GM19328 (cell line): ENCODE data around the gene UNC50.
"Not testable (repeated sequence)": the region's sequence is repeated elsewhere in the genome, so short reads cannot be mapped to it uniquely, and the experiment has no call there.

ENCODE experiments used
- ATAC-seq: cut with Tn5 transposase; IDR thresholded peaks from one replicate; pipeline ENCODE4 v1.9.1; 2021; ENCODE audit warnings: mild to moderate bottlenecking, moderate library complexity; ENCODE audit not compliant: unreplicated experiment

UNC50 gene

DNA sequence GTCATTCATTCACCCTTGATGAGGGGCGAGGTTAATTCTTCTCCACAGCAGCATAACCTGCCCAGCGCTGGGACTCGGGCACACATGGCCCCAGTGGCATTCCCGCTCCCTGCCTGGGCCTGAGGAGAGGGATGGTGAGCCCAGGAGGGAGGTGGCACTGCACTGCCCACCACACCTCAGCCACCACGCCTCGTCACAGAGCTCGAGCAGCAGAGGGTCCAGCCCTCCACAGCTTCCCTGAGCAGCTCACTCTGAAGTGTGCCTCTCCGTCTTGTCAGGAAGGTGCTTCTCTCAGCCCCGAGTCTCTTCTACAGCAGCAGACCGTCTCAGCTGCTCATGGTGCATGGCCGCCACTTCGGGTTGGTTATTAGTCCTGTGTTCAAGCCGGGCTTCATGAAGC lies 35.0 kb upstream of the UNC50 start:
- no peak for ATAC-seq

DNA sequence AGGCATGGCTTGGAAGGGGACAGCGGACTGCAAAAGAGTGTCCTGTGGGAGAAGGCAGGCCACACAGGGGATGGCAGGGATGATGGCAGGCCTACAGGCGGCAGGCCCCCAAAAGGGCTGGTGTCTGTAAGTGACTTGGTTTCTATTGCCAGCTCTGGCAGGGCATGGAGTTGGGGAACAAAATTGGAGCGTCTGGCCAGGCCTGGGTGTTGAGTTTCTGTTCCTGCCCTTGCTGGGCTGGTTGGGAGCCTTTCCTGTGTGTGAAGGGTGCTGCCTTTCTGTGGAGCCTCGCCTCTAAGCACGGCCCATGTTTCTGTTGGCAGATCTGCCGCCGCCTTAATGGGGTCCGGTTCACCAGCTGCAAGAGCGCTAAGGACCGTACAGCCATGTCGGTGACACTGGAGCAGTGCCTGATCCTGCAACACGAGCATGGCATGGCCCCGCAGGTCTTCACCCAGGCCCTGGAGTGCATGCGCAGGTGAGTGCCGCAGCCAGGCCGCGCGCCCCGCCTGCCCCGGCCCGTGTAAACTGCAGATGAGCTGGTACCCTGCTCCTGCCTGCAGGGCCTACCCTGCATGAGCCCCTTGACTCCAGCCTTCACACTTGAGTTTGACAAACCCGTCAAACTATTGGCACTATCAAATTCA lies 31.6 kb upstream of the UNC50 start:
- no peak for ATAC-seq

DNA sequence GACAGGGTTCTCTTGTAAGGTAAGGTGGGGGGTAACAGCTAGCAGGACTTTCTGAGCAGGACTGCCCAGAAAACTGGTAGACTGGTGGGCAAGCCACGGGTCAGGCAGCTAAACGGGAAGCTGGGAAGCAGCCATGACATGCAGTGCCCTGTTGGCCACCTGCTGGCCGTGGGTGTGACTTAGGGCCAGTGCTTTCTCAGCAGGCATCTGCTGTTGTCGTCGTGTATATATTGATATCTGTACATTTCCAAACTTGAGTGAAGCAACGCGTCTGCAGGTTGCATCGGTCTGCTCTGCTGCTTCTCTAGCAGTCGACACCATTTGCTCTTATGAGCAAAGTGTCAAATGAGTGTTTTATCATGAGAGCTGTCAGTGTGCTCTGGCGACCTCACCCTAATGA lies 31.1 kb upstream of the UNC50 start:
- ATAC-seq: no peak

DNA sequence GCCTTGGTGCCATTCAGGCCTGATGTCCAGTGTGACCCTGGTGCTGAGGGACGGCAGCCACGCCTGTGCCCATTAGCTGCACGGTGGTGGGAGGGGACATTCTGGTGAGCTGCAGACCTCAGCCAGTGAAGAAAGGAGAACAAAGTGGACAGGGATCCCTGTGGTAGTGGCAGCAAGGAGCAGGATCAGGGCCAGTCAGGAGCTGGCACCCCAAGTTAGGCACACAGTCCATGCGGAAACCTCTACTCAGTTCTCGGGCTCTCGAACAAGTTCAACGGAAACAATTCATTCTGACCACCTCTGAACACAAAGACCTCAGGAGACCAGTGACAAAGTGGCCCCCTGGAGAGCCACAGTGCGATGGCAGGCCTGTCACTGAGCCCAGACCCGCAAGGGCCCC lies 30.2 kb upstream of the UNC50 start:
- ATAC-seq: no peak

DNA sequence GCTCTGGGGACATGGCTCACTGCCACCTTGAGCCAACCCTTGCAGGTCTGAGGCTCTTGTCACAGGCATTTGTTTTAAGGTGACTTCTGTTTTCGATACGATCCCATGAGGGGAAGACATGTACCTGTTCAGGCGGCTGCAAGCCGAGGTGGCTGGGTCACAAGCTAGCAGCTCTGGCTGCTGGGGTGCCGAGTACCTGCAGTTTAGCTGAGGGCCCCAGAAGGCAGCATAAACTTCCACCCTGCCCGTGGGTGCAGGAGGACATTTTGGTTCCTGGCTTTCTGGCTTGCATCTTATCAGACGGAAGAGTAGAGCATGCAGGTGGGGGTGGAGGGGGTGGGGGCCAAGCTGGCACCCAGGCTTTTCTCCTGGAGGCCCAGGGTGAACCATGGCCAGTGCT lies 28.5 kb upstream of the UNC50 start:
- no peak for ATAC-seq

DNA sequence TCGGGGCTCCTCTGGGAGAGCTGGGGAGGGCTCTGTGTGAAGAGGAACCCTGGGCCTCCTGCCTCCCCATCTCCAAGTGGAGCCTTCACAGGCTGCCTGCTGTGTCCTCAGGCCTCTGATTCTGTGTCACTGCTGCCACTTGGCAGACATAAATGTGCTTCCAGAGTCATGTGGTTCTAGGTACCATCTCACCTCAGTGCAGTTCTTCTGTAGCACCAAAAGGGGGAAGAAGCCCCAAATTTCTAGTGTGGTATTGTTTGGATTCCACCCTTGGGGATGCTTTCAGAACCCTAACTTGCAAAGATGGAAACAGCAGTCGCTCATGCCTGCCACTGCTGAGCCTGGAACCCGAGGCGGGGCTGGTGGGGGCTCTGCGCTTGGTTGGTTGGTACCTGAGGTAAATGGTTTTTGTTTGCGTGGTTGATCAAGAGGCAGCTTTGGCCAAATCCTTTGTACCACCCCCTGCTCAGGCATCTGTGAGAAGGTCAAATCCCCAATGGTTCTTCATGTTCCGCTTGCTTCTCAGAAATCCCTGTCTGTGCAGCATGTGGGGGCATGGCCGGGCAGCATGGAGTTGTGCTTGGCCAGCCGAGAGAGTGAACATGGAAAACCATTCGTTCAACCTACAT lies 27.6 kb upstream of the UNC50 start:
- ATAC-seq: no peak

DNA sequence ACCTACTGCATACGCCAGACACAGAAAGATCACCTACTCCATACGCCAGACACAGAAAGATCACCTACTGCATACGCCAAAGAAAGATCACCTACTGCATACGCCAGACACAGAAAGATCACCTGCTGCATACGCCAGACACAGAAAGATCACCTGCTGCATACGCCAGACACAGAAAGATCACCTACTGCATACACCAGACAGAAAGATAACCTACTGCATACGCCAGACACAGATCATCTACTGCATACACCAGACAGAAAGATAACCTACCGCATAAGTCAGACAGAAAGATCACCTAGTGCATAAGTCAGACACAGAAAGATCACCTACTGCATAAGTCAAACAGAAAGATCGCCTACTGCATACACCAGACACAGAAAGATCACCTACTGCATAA lies 25.9 kb upstream of the UNC50 start:
- no peak for ATAC-seq

DNA sequence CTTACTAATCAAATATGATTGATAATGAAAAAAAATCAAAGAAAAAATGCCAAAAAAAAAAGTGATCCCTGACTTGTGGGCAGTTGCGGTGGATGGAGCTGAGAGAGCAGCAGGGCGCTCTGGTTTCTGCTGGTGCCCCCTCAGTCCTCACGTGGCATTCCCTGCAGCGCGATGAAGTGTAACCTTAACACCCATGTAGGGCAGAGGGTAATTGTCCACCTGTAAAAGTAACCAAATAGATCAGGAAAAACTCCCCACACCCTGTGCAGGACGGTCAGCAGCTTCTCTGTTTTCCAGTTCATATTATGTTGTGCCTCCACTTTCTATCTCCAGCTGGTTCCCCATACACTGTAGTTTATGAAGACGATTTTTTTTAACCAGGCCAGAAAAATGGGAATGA lies 25.1 kb upstream of the UNC50 start:
- ATAC-seq: no peak

DNA sequence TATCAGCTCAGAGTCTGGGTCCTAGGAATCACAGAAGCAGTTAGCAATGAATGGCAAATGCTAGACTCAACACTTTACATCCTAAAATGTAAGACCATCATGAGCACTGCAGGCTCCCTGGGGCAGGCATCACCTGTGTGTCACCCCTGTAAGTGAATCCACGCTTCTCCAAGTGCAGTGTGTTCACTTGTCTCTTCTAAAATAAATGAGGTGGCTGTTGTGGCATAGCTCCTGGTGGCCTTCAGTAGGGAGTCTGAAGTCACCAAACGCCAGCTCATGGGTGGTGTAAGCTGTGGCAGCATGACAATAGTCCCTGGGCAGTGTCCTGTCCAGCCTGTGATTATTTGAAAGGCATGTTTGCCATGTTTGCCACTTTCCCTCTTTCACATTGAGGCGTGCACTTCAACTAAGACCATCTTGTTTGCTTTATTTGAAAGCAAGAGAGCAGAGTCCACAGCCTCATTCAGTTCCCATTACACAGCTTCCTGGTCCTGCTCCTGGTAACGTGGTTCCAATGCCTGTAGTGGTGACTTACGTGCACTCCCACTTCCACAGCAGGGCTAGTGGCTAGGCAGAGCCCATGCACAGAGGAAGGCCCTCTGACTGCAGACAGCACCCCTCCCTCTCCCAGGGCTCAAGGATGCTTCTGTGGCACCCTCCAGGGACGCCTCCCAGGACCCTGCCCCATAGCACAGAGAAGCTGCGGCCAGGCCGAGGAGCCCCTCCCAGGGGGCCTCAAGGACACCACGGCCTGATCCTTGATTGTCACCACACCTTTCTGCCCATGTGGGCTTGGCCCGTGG lies 24.4 kb upstream of the UNC50 start:
- ATAC-seq: no peak

DNA sequence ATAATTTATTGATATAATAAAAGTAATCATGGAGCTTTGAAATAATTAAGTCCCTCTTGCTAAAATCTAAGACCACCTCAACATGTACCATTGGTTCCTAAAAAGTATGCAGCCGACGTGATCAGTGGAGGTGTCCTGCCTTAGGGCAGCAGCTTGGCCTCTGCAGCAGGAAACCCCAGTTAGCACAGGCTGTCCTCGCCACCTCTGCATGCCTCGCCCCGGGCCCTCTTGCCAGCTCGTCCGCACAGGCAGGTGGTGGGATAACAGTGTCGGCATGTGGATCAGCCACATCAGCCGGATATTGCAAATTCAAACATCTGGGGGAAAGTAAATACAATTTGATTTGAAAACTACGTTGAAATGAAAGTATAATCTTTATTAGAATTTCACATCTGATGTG lies 23.0 kb upstream of the UNC50 start:
- ATAC-seq: no peak

DNA sequence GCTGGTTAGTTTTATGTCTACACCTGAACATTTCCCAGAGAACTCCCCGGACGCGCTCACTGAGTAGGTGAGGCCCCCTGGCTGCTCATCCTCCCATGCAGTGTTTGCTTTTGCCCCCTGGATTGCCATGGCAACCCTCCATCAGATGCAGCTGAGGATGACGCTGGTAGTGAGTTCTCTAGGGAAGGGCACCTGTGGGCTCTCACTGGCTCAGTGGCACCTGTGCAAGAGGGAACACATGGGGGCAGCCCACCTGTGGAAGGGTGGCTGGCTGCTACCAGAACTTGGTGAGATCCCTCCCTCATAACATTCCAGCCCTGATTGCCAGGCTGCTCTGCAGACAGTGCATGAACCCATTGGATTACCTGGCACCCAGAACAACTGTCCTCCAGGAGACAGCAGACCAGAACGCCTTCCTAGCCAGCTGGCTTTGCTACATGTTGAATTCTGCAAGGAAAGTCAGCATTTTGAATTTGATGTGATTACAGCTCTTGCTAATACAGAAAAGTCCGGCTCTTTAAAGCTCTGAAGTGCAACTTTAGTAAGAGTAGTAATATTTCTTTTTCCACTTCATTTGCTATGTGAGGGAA lies 21.7 kb upstream of the UNC50 start:
- ATAC-seq: no peak

DNA sequence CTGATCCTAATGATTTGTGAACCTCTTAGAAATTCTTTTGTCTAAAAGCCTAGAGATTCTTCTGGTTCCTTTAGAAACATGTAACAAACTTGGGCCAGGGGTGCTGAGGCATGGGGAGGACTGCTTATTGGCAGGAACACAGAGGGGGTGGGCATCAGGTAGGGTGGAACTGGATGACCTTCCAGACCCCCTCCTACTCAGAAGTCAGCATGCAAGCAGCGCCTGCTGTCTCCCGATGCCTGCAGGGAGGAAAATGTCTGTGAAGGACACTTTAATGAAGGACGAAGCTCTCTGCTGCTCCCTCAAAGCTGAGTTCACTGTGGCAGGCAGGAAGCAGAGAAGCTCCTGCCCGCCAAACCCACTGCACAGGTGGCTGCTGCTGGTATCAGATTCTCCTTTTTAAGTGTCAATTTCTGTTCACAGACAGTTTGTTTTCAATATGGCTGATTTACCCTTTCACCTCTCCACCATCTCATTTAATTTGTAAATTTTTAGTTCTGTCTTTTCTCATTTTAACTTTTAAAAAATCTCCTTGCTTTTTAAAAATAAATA lies 19.4 kb upstream of the UNC50 start:
- ATAC-seq: no peak

DNA sequence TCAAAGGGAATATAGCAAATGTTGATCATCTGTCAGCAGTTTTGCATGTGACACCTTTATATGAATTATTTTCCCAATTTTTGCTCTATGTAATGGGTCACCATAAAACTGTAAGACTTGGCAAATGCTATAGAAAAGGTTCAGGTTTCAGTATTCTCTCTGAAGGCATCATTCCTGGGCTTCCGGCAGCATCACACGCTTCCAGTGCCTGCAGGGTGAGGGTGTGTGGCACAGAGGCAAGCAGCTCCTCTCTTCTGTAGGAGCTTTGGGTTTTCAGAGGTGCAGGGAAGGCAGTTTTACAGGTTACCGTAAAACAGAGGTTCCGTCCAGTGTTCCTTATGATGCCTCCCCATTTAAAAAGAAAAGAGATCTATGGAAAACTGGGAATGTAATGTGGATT lies 18.9 kb upstream of the UNC50 start:
- ATAC-seq: no peak

DNA sequence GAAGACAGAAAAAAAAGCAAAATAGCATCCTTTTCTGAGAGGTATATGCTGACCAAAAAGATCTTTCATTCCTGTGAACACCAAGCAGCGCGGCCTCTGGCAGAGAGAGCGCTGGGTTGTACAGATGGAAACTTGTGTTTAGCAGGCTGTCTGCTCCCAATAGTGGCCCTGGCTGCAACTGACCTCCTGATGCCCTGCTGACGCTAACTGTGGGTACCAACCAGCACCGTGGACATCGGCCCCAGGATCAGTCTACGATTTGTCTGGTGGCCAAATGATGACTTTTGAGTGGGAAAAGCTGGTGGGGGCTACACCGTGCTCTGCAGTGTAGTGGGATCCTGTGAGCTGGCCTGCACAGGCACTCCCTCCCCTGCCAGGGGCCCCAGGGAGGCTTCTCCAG lies 15.8 kb upstream of the UNC50 start:
- no peak for ATAC-seq

DNA sequence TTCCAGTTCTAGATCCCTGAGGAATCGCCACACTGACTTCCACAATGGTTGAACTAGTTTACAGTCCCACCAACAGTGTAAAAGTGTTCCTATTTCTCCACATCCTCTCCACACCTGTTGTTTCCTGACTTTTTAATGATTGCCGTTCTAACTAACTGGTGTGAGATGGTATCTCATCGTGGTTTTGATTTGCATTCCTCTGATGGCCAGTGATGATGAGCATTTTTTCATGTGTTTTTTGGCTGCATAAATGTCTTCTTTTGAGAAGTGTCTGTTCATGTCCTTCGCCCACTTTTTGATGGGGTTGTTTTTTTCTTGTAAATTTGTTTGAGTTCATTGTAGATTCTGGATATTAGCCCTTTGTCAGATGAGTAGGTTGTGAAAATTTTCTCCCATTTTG lies 13.7 kb upstream of the UNC50 start:
- ATAC-seq: not testable (repeated sequence)

DNA sequence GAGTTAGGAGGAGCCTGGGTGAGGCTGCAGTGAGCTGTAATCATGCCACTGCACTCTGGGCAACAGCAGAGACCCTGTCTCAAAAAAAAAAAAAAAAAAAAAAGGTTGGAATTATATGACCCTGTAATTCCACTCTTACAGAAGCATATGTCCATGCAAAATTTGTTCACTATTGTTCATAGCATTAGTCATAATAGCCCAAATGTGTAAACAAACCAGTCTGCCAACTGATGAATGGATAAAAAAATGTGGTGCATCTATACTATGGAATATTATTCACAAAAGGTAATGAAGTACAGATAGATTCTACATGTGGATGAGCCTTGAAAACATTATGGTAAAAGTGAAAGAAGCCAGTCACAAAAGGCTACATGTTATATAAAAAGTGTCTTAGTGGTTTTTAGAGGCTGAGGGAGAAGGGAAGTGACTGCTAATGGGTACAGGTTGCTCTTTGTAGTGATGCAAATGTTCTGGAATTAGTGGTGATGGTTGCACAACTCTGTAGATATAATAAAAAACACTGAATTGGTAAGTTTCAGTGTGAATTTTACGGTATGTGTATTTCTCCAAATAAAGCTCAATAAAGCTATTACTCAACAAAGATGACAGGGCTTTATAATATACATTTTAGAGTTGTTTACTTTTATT lies 9.5 kb upstream of the UNC50 start:
- no peak for ATAC-seq

DNA sequence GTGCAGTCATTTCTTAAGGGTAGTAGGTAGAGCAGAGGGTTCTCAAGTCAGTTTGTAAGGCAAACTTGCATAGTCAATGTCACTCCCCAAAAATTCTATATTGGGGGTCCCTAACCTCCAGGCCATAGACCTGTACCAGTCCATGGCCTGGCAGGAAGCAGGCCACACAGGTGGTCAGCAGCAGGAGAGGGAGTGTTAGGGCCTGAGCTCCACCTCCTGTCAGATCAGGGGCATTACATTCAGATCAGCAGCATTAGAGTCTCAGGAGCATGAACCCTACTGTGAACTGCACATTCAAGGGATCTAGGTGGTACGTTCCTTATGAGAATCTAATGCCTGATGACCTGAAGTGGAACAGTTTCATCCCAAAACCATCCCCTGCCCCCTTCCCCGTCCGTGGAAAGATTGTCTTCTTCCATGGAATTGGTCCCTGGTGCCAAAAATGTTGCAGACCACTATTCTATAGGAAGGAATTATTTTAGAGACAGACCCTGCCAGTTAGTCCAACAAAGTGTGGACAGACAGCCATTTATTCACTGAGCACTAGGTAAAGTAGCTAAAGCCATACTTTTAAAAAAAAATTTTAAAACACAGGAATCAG lies 6.8 kb upstream of the UNC50 start:
- ATAC-seq: no peak

DNA sequence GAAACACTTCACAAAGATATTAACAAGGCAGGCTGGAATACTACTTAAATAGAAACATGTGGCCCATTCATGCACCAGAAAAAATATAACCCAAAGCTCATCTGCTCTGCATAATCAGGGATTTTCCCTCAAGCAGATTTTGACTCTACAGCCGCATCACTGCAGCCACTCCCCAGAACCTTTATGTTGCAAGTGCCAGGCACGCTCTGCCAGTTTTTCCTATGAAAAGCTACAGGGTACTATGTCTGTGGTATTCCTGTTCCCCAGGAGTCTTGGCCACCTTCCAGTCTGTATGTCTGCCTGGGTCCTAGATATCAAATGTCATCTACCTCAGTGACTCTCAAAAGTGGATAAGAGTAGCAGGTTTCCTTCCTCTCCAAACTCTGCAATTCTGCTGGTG lies 3.8 kb upstream of the UNC50 start:
- no peak for ATAC-seq

DNA sequence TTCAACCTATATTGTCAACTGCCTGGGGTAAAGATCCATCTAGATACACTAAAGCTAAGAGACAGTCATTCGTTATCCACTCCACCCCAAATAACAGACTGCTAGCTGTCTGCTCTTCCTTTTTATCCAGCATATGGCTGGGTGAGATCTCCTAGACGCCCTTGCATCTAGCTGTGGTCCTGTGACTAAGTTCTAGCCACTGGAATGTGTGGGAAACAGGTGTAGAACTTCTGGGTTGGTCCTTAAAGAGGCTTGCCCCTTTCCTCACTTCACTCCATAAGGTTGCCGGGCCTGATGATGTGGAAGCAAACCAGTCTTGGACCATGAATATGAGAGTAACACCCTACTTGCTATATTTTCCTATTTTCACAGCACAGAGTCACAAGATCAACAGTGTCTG lies 3.3 kb upstream of the UNC50 start:
- no peak for ATAC-seq

DNA sequence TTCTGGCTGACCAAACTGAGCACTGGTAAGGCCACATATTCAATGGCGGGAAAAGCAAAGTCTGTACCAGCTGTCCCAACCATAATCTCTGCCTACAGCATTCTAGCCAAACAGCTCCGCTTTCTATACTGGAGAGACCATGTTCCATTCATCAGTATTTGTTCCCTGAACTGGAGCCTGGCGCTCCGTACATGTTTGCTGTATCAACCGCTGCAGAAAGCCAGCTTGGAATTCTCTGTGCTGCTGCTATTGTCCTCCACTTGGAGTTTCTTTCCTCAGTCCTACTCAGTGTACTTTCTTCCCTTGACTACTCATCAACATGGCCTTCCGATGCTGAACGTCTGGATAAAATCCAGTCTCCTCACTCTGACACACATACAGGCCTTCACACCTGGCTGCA lies 2.0 kb upstream of the UNC50 start:
- no peak for ATAC-seq

DNA sequence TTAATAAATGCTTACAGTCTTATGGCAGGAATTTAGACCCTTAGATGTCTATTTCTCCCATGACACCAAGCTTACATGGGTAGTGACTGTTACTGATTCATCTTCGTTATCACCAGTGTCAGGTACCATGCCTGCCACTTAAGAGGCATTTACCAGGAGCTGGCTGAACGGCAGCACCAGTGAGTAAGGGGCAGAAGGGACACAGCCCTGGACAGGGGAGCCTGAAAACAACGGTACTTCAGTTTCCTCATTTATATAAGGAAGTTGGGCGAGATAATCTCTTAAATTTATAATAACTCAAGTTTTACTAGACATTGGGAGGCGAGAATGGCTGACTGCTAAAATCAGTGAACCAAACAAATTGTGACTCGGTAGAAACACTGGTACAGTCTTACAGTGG lies 1.3 kb upstream of the UNC50 start:
- ATAC-seq: no peak
